GM23248 (cell line): Measurements from ENCODE around the gene CTIF.

ENCODE experiments used
- EZH2 ChIP-seq: fragments of 200-600 bp; sonication (generic); IDR thresholded peaks from 2 replicates; pipeline ENCODE4 v1.6.1; 2018; ENCODE audit warnings: antibody characterized with exemption, mild to moderate bottlenecking; ENCODE audit not compliant: insufficient read depth, poor library complexity, severe bottlenecking
- EZH2phosphoT487 ChIP-seq: fragments of 200-600 bp; sonication (generic); IDR thresholded peaks from 2 replicates; pipeline ENCODE4 v1.6.1; 2018; ENCODE audit warnings: antibody characterized with exemption, moderate library complexity, mild to moderate bottlenecking, low read depth; ENCODE audit not compliant: insufficient read depth

DNA sequence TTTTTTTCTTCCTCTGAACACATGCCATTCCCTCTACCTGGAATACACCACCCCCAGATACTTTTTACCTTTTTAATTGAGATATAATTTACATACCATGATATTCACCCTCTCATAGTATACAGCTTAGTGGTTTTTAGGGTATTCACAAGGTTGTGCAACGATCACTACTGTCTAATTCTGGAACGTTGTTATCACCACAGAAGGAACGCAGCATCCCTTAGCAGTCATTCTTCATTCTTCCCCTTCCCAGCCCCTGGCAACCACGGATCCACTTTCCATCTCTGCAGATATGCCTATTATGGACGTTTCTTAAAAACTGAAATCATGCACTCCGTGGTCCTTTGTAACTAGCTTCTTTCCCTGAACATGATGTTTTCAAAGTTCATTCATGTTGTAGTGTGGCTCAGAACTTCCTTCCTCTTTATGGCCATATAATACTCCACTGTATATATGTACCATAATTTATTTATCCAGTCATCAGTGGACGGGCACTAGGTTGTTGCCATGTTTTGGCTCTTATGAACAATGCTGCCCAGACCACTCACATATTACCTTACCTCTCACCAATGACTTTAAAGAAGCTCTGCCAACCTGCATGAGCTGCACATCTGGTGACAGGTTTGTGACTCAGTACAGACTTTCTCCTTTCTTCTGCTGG is 168.9 kb downstream of the CTIF start:
- TF ChIP-seq EZH2phosphoT487 (no peak), EZH2 (no peak)
